ENCODE results near the gene GKN1.

GRCh38 chr2:68939962-68940361, 34.5 kb upstream of the GKN1 start:
- TF ChIP-seq CTCF (conservative IDR thresholded peaks at IDR 0.05; ENCODE audit: low read length) (no peak), EZH2phosphoT487 (IDR thresholded peaks at IDR 0.05; ENCODE audit: borderline replicate concordance) (no peak)

Data from Loucy (cell line).